NOMO-1 treated with dmso at 0.1 percent for 144 hours (cell line): Measurements from ENCODE around the gene PEA15.

ENCODE experiments used
- DNase-seq: peaks from one replicate; lab custom pipeline; 2025; ENCODE audit not compliant: unreplicated experiment; lab: John Stamatoyannopoulos, UW

The PEA15 gene

DNA sequence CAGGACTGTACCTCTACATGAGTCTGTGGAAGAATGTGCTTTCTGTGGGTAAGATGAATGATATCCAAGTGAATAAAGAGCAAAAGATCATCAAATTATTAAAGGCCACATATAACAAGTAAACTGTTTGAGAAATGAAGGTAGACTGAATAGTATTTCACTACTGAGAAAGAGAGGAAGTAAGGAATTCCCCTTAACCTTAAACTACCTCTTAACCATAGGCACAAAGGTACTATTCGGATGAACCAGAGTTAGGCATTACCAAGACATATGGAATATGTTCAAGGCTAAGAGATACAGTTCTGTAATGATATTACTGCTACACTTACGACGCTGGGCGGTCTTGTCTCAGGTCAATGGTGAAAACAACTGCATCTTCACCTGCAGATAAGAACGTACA is 31.6 kb downstream of the PEA15 start:
- DNase-seq, result no peak

DNA sequence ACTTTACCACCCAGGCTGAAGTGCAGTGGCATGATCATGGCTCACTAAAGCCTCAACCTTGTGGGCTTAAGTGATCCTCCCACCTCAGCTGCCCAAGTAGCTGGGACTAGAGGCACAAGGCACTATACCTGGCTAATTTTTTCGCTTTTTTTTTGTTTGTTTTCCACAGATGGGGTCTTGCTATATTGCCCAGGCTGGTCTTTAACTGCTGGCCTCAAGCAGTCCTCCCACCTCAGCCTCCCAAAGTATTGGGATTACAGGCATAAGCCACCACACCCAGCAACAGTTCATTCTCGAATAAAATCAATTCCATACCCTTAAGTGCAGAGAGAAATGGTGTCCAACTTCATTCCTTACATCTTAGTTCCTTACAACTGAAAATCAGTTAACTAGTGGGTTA is 32.4 kb downstream of the PEA15 start:
- no peak for DNase-seq

GRCh38 chr1:160238408-160238807 is 33.2 kb downstream of the PEA15 start:
- no peak for DNase-seq

GRCh38 chr1:160239582-160240299 is 34.6 kb downstream of the PEA15 start:
- DNase-seq, result no peak

DNA sequence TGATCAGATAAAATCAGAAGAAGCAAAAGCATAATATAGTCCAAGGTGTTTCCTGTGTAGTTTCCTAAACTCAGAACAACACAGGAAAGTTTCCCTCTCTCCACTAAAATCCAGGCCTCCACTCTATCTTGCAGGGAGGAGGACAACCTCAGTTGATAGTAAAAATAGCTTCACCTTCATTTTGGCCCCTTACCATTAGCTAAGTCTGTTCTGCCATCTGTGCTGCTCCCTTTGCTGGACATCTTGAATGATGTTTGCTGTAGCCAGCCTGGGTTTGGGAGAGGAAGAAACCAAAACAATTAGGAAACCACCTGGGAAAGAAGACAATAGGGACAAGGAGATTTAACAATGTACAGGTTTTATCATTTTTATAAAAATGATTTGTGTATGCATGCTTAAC is 38.6 kb downstream of the PEA15 start:
- no peak for DNase-seq

DNA sequence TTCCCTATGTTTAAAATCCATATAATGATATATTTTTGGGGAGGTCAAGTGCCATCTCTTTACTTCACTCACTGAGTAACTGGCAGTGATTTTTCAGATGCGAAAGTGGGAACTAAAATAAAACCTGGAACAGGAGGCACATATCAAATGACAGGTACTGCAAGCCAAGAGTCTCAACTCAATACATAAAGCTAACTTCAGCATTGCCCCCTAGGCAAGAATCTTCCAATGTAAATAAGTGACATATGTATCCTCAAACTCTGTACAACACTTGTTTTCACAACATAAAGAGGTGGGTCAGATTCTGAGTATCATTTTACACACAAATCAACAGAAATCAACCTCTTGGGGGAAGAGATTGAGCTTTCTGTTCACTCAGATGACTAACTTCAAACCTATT is 39.0 kb downstream of the PEA15 start:
- no peak for DNase-seq

DNA sequence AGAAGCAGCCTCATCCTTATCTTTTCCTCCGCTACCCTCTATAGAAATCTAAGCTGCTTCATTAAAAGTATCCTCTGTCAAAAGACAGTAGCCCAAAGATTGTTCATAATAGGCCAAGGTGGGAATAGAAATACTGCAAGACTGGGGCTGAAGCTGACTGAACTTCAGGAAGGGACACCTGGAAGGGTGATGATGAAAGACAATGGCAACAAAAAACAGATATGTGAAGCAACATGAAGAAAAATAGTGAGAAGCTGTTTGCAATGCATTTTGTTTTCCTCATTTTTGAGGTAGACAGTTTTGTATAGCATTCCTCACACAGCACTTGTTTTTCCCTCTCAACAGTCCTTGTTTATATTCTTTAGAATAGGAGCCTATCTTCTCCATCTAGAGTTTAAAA is 40.2 kb downstream of the PEA15 start:
- no peak for DNase-seq

- DNase-seq, result no peak
Observed at GRCh38 chr1:160247053-160247452, 41.9 kb downstream of the PEA15 start.

DNA sequence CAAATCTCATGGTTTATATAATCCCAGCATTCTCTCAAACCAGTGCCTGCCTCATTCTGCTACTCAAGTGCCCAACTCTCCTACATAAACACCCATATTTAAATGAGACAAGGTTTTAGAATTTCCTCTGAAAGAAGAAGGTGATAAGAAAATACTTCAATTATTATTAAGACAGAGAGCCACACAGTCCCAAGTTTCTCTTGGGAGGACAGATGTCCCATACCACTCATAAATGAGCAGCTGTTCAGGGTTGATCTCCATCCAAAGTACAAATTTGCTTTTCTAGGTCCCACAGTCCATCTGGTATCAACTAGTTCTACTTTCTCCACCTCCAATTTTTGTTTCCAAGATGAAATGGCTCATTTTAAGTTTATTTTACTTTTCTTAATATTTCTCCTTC is 45.8 kb downstream of the PEA15 start:
- DNase-seq, result no peak

DNA sequence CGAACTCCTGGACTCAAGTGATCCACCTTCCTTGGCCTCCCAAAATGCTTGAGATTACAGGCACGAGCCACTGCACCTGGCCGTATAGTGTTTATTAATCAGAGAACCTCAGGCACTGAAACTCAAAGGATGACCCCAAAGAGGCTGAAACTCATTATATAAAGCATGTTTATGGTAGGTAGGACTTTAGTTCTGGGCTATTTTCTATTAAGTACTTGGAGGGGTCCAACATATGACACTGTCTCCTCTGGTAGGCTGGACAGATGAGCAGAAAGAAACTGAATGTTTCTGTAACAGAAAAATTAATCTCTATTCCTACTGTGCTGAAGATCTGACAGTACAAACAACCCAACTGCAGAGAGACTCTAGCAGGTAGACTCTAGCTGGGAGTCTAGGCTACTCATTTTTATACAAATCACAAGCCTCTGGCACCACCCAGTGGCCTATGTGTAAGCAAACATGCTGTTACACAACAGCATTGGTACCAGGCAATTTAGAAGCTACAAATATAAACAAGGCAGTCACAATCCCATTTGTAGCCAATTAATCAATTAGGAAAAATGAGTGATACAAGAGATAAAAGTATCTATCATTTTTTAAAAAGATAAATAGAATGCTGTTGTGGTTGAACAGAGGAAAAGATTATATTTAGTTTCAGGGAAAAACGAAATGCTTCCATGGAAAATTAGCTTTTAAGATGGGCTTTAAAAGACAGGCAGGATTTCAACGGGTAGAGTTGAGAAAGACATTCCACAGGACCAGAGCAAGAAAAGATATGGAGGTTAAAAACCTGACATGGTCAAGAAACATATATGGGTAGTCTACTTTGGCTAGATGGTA is 46.7 kb downstream of the PEA15 start:
- DNase-seq, result no peak

- no peak for DNase-seq
Observed at GRCh38 chr1:160255781-160256300, 50.7 kb downstream of the PEA15 start.

GRCh38 chr1:160256396-160257046 is 51.3 kb downstream of the PEA15 start:
- DNase-seq, result no peak

GRCh38 chr1:160257411-160258015 is 52.3 kb downstream of the PEA15 start:
- no peak for DNase-seq

GRCh38 chr1:160258177-160258798 is 53.1 kb downstream of the PEA15 start:
- no peak for DNase-seq

DNA sequence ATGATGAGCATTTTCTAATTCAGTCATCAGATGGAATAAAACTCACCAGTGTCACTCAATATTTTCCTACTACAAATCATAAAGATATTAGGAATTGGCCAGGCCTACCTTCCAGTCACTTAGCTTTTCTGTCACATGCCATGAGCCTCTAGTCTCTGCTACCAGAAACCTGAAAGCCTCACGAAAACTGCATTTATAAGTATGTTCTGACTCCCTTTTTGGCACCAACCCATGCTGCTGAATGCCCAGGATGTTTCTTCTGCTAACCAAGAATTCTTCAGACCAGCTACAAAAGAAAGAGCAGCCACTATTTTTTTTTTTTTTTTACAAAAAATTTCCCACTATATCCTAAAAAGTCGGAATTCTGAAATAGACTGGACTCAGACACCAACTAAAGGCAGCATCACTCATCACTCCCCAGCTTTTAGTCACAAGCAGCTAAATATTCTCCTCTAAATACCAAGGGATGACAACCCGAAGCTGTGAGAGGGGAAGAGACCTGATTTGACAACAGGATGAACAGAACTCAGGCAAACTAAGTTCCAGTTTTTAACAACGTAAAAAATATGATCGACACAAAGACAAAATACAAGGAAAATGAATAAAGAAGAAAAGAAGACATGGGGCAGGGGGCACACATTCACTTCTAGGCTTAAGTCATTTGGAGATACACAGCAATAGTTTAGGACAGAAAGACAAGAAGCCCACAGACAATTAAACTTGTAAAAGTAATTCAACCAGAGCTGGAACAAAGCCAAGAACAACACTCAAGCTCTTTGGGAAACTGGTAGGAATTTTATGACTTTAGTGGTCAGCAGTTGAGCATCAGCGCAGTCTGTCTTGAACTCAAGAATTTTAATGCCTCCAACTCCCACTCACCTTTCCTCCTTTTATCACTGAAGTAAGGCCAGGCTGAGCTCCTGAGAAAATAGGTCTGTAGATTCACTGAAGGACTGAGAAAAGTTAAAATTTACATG is 55.5 kb downstream of the PEA15 start:
- DNase-seq, result no peak

- DNase-seq, result no peak
Observed at GRCh38 chr1:160261556-160261892, 56.3 kb downstream of the PEA15 start.

DNA sequence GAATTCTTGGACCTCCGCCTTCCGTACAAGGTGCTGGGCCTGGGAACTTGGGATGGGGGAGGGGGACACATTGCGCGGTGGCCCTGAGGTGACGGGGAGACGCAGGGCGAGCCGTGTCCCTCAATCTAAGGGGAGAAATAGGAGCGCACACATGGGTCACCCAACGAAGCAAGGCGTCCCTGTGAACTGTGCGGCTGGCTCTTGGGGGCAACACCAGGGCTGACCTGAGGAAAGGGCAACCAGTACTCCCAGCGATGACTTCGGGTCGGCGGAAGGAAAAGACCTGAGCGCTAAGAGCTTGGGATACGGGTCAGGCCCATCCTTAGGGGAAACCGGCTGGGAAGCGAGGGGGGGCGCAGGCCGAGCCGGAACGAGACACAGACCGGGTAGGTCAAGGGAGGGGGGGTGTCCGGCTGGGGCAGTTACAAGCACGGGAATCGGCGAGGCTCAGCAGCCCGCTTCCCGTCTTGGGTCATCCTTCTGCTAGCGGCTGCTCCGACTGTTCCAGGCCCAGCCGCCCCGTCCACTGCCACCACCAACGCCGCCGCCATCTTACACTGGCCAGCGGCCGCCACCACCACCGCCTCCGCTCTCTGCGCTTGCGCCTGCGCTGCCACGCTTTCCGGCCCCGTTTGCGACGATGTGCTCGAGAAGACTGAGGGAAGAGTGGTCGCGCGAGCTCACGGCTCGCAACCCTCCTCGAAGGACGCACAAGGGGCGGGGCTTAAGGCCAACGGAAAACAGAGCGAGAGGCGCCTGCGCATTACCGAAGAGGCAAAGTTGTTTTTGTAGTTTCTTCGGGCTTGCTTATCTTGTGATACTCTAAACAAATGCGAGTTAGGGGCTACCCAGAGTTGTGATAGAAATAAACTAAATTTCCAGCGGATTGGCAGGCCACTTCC is 57.0 kb downstream of the PEA15 start, which contains the start of gene DCAF8:
Gene DCAF8, minus strand, starts transcription at position 657 of the 902 bp plus-strand sequence. CDS start 18,541 bp downstream, outside the sequence.
- peak; percentile 98 for DNase-seq

GRCh38 chr1:160264795-160265307 is 59.7 kb downstream of the PEA15 start:
- DNase-seq, result no peak
